ENCODE results near the gene TNRC6C.
A peak's percentile ranks its signal among the peaks of the same experiment; 100 is the strongest.

The TNRC6C gene

GRCh38 chr17:78014646-78015045 is 56.1 kb downstream of the TNRC6C start:
- DNase-seq, result no peak

GRCh38 chr17:78016852-78017251 is 58.3 kb downstream of the TNRC6C start:
- DNase-seq, result no peak

- peak; percentile 14 for DNase-seq
These were observed 61.0 kb downstream of the TNRC6C start for GRCh38 chr17:78019367-78019975.

- no peak for DNase-seq
These were observed 61.6 kb downstream of the TNRC6C start for GRCh38 chr17:78019976-78020716.

GRCh38 chr17:78020717-78021108 is 62.2 kb downstream of the TNRC6C start:
- DNase-seq, result no peak

GRCh38 chr17:78022425-78022824 is 63.9 kb downstream of the TNRC6C start:
- no peak for DNase-seq

GRCh38 chr17:78023042-78023441 is 64.5 kb downstream of the TNRC6C start:
- no peak for DNase-seq

- DNase-seq, result no peak
These were observed 67.9 kb downstream of the TNRC6C start for GRCh38 chr17:78026381-78026780.

- no peak for DNase-seq
These were observed 68.6 kb downstream of the TNRC6C start for GRCh38 chr17:78027121-78027520.

GRCh38 chr17:78029697-78030096 is 71.2 kb downstream of the TNRC6C start:
- no peak for DNase-seq

- DNase-seq, result no peak
These were observed 72.9 kb downstream of the TNRC6C start for GRCh38 chr17:78031435-78031834.

GRCh38 chr17:78032166-78032565 is 73.7 kb downstream of the TNRC6C start:
- no peak for DNase-seq

GRCh38 chr17:78034429-78035091 is 76.1 kb downstream of the TNRC6C start:
- DNase-seq, result no peak

- DNase-seq, result no peak
These were observed 78.8 kb downstream of the TNRC6C start for GRCh38 chr17:78037280-78037679.

GRCh38 chr17:78038748-78039288 is 80.3 kb downstream of the TNRC6C start:
- peak; percentile 86 for DNase-seq

GRCh38 chr17:78039581-78039980 is 81.1 kb downstream of the TNRC6C start:
- DNase-seq, result no peak

GRCh38 chr17:78040440-78041385 is 82.2 kb downstream of the TNRC6C start:
- DNase-seq, result peak; percentile 51

- no peak for DNase-seq
These were observed 83.1 kb downstream of the TNRC6C start for GRCh38 chr17:78041386-78042179.

GRCh38 chr17:78042542-78042941 is 84.0 kb downstream of the TNRC6C start:
- no peak for DNase-seq

GRCh38 chr17:78043031-78043430 is 84.5 kb downstream of the TNRC6C start:
- DNase-seq, result no peak

- DNase-seq, result no peak
These were observed 85.9 kb downstream of the TNRC6C start for GRCh38 chr17:78044280-78044835.

- DNase-seq, result no peak
These were observed 86.8 kb downstream of the TNRC6C start for GRCh38 chr17:78045316-78045715.

Data from NCI-H526 treated with DMSO at 0.1 percent for 48 hours (cell line).